HEK293T (cell line): Measurements from ENCODE around the gene BRAF.
A peak's percentile ranks its signal among the peaks of the same experiment; 100 is the strongest.
"Not testable (repeated sequence)": the region's sequence is repeated elsewhere in the genome, so short reads cannot be mapped to it uniquely, and the experiment has no call there.

ENCODE experiments used
- CTCF ChIA-PET: fragments of 350-600 bp; formaldehyde crosslinking; extraction: SDS; loops from one replicate; lab custom pipeline; 2021; ENCODE audit warnings: antibody characterized with exemption, inconsistent platforms; lab: Yijun Ruan, JAX
- POLR2A ChIA-PET: fragments of 350-600 bp; formaldehyde crosslinking; extraction: SDS; loops from one replicate; lab custom pipeline; 2020; ENCODE audit warnings: antibody characterized with exemption, inconsistent platforms; lab: Yijun Ruan, JAX
- DNase-seq: peaks from one replicate; pipeline ENCODE4 v3.0.0; 2012; ENCODE audit warnings: mixed read lengths; ENCODE audit errors: extremely low spot score
- ARNT ChIP-seq: fragments of 450-650 bp; IDR thresholded peaks from 2 replicates; pipeline ENCODE4 v1.6.1; 2017; ENCODE audit warnings: mild to moderate bottlenecking
- BHLHE40 ChIP-seq: fragments of 450-650 bp; IDR thresholded peaks from 2 replicates; pipeline ENCODE4 v1.6.1; 2016; ENCODE audit warnings: mild to moderate bottlenecking, moderate library complexity, borderline replicate concordance
- CTBP1 ChIP-seq: fragments of 450-650 bp; IDR thresholded peaks from 2 replicates; pipeline ENCODE4 v1.6.1; 2016; ENCODE audit warnings: borderline replicate concordance
- ELF4 ChIP-seq: fragments of 450-650 bp; IDR thresholded peaks from 2 replicates; pipeline ENCODE4 v1.6.1; 2017; ENCODE audit warnings: antibody characterized with exemption
- FOXA1 ChIP-seq: fragments of 450-650 bp; IDR thresholded peaks from 2 replicates; pipeline ENCODE4 v1.6.1; 2016; ENCODE audit warnings: mild to moderate bottlenecking
- FOXK2 ChIP-seq: fragments of 450-650 bp; IDR thresholded peaks from 2 replicates; pipeline ENCODE4 v1.6.1; 2016; ENCODE audit warnings: mild to moderate bottlenecking
- FOXM1 ChIP-seq: fragments of 450-650 bp; IDR thresholded peaks from 2 replicates; pipeline ENCODE4 v1.6.1; 2017; ENCODE audit warnings: mild to moderate bottlenecking, borderline replicate concordance
- HDGF ChIP-seq: fragments of 450-650 bp; IDR thresholded peaks from 2 replicates; pipeline ENCODE4 v1.6.1; 2017; ENCODE audit warnings: antibody characterized with exemption, borderline replicate concordance
- L3MBTL2 ChIP-seq: fragments of 450-650 bp; conservative IDR thresholded peaks from 2 replicates; pipeline ENCODE4 v1.6.1; 2016; ENCODE audit warnings: mild to moderate bottlenecking
- LEF1 ChIP-seq: fragments of 450-650 bp; IDR thresholded peaks from 2 replicates; pipeline ENCODE4 v1.6.1; 2017; ENCODE audit warnings: mild to moderate bottlenecking, borderline replicate concordance
- NFRKB ChIP-seq: fragments of 450-650 bp; IDR thresholded peaks from 2 replicates; pipeline ENCODE4 v1.6.1; 2016; ENCODE audit warnings: mild to moderate bottlenecking, moderate library complexity
- SP1 ChIP-seq: fragments of 450-650 bp; IDR thresholded peaks from 2 replicates; pipeline ENCODE4 v1.6.1; 2017
- SUZ12 ChIP-seq: fragments of 450-650 bp; IDR thresholded peaks from 2 replicates; pipeline ENCODE4 v1.6.1; 2016; ENCODE audit warnings: mild to moderate bottlenecking
- TARDBP ChIP-seq: fragments of 450-650 bp; IDR thresholded peaks from 2 replicates; pipeline ENCODE4 v1.6.1; 2016
- ZNF384 ChIP-seq: fragments of 450-650 bp; IDR thresholded peaks from 2 replicates; pipeline ENCODE4 v1.6.1; 2016
- TF ChIP-seq, protein P1 (sequence below): fragments of 450-650 bp; IDR thresholded peaks from 2 replicates; pipeline ENCODE4 v1.6.1; 2016

The BRAF gene

DNA sequence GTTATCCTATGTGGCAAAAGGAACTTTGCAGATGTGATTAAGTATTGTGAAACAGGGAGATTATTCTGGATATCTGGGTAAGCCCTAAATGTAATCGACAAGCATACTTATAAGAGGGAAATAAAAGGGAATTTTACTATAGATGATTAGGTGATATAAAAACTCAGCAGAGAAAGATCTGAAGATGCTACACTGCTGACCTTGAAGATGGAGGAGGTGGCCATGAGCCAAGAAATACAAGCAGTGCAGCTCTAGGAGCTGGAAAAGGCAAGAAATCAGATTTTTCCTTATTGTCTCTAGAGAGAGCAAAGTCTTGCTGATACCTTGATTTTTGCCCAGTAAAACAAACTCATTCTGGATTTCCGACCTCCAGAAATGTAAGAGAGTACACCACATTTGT, 67.7 kb downstream of the BRAF start:
- ChIA-PET POLR2A (no interaction called here), CTCF (no interaction called here)
- no peak for DNase-seq
- TF ChIP-seq ZNF384 (no peak), FOXA1 (no peak), SP1 (no peak), SUZ12 (no peak), HDGF (no peak), ELF4 (no peak), FOXM1 (no peak), LEF1 (no peak), L3MBTL2 (no peak), CTBP1 (no peak)

DNA sequence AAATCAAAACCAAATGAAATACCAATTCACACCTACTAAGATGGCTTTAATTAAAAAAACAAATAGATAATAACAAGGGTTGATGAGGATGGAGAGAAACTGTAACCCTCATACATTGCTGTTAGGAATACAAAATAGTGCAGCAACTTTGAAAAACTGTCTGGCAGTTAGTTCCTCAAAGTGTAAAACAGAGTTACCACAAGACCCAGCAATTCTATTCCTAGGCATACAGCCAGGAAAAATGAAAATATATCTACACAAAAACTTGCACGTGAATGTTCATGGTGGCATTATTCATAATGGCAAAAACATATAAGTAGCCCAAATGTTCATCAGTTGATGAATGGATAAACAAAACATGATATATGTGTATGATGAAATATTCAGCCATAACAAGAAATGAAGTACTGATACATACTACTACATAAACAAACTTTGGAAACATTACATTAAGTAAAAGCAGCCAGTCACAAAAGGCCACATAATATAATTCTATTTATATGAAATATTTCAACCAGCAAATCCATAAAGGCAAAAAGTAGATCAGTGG, 83.5 kb downstream of the BRAF start:
- POLR2A ChIA-PET = no interaction called here
- CTCF ChIA-PET = no interaction called here
- DNase-seq = no peak
- no peak for TF ChIP-seq FOXK2
- TF ChIP-seq HDGF = no peak
- TF ChIP-seq LEF1 = no peak
- TF ChIP-seq ZNF384 = no peak
- TF ChIP-seq BHLHE40 = no peak
- no peak for TF ChIP-seq TARDBP

DNA sequence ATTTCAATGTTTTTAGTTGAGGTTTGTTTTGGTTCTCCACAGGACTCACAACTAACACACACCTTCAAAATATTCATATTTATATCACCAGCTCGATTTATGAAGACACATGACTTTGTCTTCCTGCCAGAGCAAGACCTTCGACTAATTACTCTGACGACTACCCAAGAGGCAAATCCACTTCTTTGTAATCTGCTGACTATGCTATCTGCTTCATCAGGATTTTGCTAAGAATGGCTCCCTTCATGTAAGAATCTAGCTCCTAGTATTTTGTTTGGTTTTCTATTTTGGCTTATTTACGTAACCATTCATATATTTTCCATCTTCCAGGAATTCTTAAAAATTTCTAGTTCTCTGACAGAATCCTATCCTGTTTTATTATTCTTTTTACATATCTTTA, 93.0 kb downstream of the BRAF start:
- TF ChIP-seq LEF1 (no peak), NFRKB (no peak), ELF4 (no peak), TARDBP (no peak), SP1 (no peak), CTBP1 (no peak), ARNT (no peak), SUZ12 (no peak), ZNF384 (no peak), BHLHE40 (no peak), FOXA1 (no peak), FOXK2 (no peak)
- TF ChIP-seq, protein P1, sequence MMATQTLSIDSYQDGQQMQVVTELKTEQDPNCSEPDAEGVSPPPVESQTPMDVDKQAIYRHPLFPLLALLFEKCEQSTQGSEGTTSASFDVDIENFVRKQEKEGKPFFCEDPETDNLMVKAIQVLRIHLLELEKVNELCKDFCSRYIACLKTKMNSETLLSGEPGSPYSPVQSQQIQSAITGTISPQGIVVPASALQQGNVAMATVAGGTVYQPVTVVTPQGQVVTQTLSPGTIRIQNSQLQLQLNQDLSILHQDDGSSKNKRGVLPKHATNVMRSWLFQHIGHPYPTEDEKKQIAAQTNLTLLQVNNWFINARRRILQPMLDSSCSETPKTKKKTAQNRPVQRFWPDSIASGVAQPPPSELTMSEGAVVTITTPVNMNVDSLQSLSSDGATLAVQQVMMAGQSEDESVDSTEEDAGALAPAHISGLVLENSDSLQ = no peak
- CTCF ChIA-PET = no interaction called here
- POLR2A ChIA-PET = no interaction called here
- no peak for DNase-seq

DNA sequence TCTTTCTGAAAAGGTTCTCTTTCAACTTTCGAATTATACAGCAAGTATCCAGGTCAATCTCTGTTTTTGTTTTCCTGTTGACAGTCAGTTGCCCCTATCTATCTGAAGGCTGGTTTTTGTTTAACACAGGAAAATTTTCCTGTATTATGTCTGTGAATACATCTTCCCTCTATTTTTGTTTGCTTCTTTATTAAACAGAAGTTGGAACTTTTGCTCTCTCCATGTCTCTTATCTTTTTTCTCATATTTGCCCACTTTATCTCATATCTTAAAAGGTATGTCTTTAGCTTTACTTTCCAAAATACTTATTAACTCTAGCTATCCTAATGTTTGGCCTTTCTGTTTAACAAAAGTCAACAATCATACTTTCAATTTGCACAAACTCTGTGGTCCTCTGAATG, 95.0 kb downstream of the BRAF start:
- CTCF ChIA-PET = interaction anchor here (1.8 kb wide), 1 partner anchor 19 kb away, joined by 6 read pairs; no protein-coding TSS in a partner anchor
- DNase-seq = no peak
- TF ChIP-seq FOXK2 (no peak), FOXA1 (no peak), FOXM1 (no peak), ELF4 (no peak), L3MBTL2 (no peak), BHLHE40 (no peak), ARNT (no peak)
- POLR2A ChIA-PET = no interaction called here

DNA sequence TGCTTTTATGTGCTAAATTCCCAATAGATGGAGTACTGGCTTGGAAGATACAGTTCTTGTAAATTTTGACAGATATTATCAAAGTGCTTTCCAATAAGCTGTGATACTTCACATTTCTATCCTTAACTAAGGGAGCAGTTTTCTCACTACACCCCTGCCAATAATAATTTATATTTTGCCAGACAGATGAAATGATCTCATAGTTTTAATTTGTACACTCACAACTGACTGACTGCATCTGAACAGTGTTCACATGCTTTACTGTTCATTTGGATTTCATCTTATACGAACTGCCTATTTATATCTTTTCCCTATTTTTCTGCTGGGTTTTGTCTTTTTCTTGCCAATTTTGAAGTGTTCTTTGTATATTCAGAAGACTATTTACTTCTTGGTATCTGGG, 96.0 kb downstream of the BRAF start:
- DNase-seq = no peak
- ChIA-PET CTCF (interaction anchor here (1.4 kb wide), 1 partner anchor 18 kb away, joined by 7 read pairs; no protein-coding TSS in a partner anchor), POLR2A (no interaction called here)
- no peak for TF ChIP-seq CTBP1
- TF ChIP-seq FOXK2 = no peak
- no peak for TF ChIP-seq HDGF
- TF ChIP-seq BHLHE40 = no peak

DNA sequence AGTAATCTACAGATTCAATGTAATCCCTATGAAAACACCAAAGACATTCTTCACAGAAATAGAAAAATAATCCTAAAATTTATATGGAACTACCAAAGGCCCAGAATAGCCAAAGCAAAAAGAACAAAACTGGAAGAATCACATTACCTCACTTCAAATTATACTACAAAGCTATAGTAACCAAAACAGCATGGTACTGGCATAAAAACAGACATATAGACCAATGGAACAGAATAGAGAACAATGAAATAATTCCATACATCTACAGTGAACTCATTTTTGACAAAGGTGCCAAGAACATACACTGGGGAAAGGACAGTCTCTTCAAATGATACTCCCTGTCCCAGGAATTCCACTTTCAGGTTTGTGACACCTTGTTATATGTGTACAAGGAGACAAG, 107.3 kb downstream of the BRAF start:
- CTCF ChIA-PET, POLR2A ChIA-PET, DNase-seq: not testable (repeated sequence)

DNA sequence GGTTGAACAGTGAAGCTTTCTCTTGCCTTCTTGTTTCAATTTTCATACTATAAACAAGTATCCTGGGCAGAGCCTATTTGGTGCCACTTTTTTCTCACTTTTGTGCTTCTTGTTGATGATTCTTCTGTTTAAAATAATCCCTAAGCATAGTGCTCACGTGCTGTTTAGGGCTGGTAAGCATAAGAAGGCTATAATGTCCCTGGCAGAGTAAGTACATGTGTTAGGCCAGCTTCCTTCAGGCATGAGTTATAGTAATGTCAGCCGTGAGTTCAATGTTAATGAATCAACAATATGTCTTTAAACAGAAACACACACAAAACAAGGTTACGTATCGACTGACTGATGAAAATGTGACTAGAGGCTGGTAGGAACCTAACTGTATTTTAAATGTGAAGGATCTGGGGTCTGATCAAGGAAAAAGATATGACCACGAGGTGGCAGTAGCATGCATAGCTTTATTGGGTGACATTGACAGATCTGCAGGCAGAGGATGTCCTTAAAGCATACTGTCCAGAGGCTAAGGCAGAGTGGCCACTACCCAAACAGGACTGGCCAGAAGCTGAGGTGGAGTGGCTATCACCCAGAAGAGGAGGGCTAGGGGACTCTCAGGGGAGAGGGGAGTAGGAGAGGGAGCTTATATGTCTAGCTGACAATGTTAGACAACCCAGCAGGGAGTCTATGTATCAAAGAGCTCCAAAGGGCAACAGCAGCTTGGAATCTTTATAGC, 113.7 kb downstream of the BRAF start:
- DNase-seq = peak; percentile 69
- ChIA-PET POLR2A (interaction anchor here (0.8 to 3.1 kb wide), 5 partner anchors 113 to 261 kb away, joined by 3 to 21 read pairs (median 4); partner anchors contain the start of gene MRPS33), CTCF (interaction anchor here (0.6 to 2.3 kb wide), 25 partner anchors 9 to 839 kb away, joined by 3 to 25 read pairs (median 6); partner anchors contain the start of genes BRAF and MRPS33)
- TF ChIP-seq SUZ12 (no peak), FOXM1 (no peak), ZNF384 (0 out of 2 replicates have a peak, but pooled peaks have one; percentile 12), ELF4 (no peak), BHLHE40 (no peak), LEF1 (no peak)
- TF ChIP-seq, protein P1 = peak; percentile 97
